ENCODE measurements around the gene CSNK2A1.

DNA sequence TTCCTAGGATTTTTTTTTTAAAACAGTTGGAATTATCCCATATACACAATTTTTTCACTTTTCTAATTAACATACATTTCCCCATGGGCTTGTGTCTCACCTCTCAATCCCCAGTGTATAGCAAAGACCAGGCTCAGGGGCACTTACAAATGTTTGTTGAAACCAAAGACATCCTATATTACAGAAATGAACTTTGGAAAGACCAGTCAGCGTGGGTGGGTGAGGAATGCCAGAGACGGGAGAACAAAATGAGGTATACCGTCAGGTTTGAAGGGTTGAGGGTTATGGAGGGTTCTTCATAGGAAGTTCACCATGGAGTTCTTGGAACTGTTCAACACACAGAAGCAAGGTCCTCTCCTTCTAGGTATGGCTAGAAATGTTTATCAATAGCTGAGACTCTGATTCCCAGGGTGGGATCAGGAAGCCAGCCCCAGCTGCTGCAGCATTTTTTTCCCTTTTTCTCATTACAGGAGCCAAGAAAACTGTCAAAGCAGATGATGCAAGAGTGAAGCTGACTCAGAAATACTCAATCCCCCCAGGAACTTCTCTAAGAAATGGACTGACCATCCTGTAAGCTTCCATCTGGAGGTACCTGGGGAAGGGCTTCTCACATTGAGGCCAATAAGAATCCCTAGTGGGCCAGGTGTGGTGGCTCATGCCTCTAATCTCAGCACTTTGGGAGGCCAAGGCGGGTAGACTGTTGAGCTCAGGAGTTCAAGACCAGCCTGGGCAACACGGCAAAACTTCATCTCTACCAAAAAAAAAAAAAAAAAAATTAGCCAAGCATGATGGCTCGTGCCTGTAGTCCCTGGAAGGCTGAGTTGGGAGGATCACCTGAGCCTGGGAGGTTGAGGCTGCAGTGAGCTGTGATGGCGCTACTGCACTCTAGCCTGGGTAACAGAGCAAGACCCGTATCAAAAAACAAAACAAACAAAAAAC, 65.3 kb downstream of the CSNK2A1 start:
- TF ChIP-seq, protein P1, sequence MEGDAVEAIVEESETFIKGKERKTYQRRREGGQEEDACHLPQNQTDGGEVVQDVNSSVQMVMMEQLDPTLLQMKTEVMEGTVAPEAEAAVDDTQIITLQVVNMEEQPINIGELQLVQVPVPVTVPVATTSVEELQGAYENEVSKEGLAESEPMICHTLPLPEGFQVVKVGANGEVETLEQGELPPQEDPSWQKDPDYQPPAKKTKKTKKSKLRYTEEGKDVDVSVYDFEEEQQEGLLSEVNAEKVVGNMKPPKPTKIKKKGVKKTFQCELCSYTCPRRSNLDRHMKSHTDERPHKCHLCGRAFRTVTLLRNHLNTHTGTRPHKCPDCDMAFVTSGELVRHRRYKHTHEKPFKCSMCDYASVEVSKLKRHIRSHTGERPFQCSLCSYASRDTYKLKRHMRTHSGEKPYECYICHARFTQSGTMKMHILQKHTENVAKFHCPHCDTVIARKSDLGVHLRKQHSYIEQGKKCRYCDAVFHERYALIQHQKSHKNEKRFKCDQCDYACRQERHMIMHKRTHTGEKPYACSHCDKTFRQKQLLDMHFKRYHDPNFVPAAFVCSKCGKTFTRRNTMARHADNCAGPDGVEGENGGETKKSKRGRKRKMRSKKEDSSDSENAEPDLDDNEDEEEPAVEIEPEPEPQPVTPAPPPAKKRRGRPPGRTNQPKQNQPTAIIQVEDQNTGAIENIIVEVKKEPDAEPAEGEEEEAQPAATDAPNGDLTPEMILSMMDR (IDR thresholded peaks at IDR 0.05) = no peak
- TF ChIP-seq POLR2A (IDR thresholded peaks at IDR 0.05) = no peak

All from testis (tissue), 2 donors.